ENCODE data around the gene IL21.

The IL21 gene

GRCh38 chr4:122636697-122637096 is 15.8 kb upstream of the IL21 start:
- H3K36me3 ChIP-seq (ENCODE audit: control insufficient read depth, insufficient read depth, low read length), result no peaks in the 10 kb centered on the region
- H3K4me3 ChIP-seq (ENCODE audit: insufficient read depth, low read depth, low read length, poor library complexity, severe bottlenecking), result no peak overlapping the region
- no peaks in the 10 kb centered on the region for H3K9me3 ChIP-seq (ENCODE audit: control insufficient read depth, low read length)
- H3K27me3 ChIP-seq (replicated peaks; ENCODE audit: control insufficient read depth, insufficient read depth, low read length, poor library complexity, severe bottlenecking), result no peaks in the 10 kb centered on the region
- no peaks in the 10 kb centered on the region for H3K4me1 ChIP-seq (ENCODE audit: control insufficient read depth, insufficient read depth, low read length, poor library complexity, severe bottlenecking)
- no peak overlapping the region for H3K27ac ChIP-seq (ENCODE audit: insufficient read depth, low read length, poor library complexity, severe bottlenecking)
- DNase-seq, result no peak

- Histone ChIP-seq H3K9me3 (ENCODE audit: control insufficient read depth, low read length) (no peaks in the 10 kb centered on the region), H3K4me1 (ENCODE audit: control insufficient read depth, insufficient read depth, low read length, poor library complexity, severe bottlenecking) (no peaks in the 10 kb centered on the region), H3K36me3 (ENCODE audit: control insufficient read depth, insufficient read depth, low read length) (no peaks in the 10 kb centered on the region), H3K4me3 (ENCODE audit: insufficient read depth, low read depth, low read length, poor library complexity, severe bottlenecking) (no peak overlapping the region), H3K27ac (ENCODE audit: insufficient read depth, low read length, poor library complexity, severe bottlenecking) (no peak overlapping the region), H3K27me3 (replicated peaks; ENCODE audit: control insufficient read depth, insufficient read depth, low read length, poor library complexity, severe bottlenecking) (no peaks in the 10 kb centered on the region)
- no peak for DNase-seq
These were observed 14.3 kb upstream of the IL21 start for GRCh38 chr4:122635205-122635604.

- no peaks in the 10 kb centered on the region for H3K4me1 ChIP-seq (ENCODE audit: control insufficient read depth, insufficient read depth, low read length, poor library complexity, severe bottlenecking)
- no peak for DNase-seq
- H3K9me3 ChIP-seq (ENCODE audit: control insufficient read depth, low read length), result no peaks in the 10 kb centered on the region
These were observed 12.3 kb upstream of the IL21 start for GRCh38 chr4:122633211-122633610.

GRCh38 chr4:122632396-122633143 is 11.7 kb upstream of the IL21 start:
- DNase-seq, result no peak
- no peak overlapping the region for H3K27ac ChIP-seq (ENCODE audit: insufficient read depth, low read length, poor library complexity, severe bottlenecking)
- H3K27me3 ChIP-seq (replicated peaks; ENCODE audit: control insufficient read depth, insufficient read depth, low read length, poor library complexity, severe bottlenecking), result no peaks in the 10 kb centered on the region
- no peak overlapping the region for H3K4me3 ChIP-seq (ENCODE audit: insufficient read depth, low read depth, low read length, poor library complexity, severe bottlenecking)
- H3K9me3 ChIP-seq (ENCODE audit: control insufficient read depth, low read length), result no peaks in the 10 kb centered on the region
- no peaks in the 10 kb centered on the region for H3K36me3 ChIP-seq (ENCODE audit: control insufficient read depth, insufficient read depth, low read length)
- no peaks in the 10 kb centered on the region for H3K4me1 ChIP-seq (ENCODE audit: control insufficient read depth, insufficient read depth, low read length, poor library complexity, severe bottlenecking)

More at GRCh38 chr4:122633211-122633610, 12.3 kb upstream of the IL21 start:
- H3K27ac ChIP-seq (ENCODE audit: insufficient read depth, low read length, poor library complexity, severe bottlenecking), result no peak overlapping the region
- no peaks in the 10 kb centered on the region for H3K27me3 ChIP-seq (replicated peaks; ENCODE audit: control insufficient read depth, insufficient read depth, low read length, poor library complexity, severe bottlenecking)
- no peaks in the 10 kb centered on the region for H3K36me3 ChIP-seq (ENCODE audit: control insufficient read depth, insufficient read depth, low read length)
- H3K4me3 ChIP-seq (ENCODE audit: insufficient read depth, low read depth, low read length, poor library complexity, severe bottlenecking), result no peak overlapping the region

GRCh38 chr4:122625156-122625555 is 4.3 kb upstream of the IL21 start:
- no peak overlapping the region for H3K4me3 ChIP-seq (ENCODE audit: insufficient read depth, low read depth, low read length, poor library complexity, severe bottlenecking)
- no peaks in the 10 kb centered on the region for H3K36me3 ChIP-seq (ENCODE audit: control insufficient read depth, insufficient read depth, low read length)
- no peaks in the 10 kb centered on the region for H3K27me3 ChIP-seq (replicated peaks; ENCODE audit: control insufficient read depth, insufficient read depth, low read length, poor library complexity, severe bottlenecking)
- no peaks in the 10 kb centered on the region for H3K9me3 ChIP-seq (ENCODE audit: control insufficient read depth, low read length)
- H3K4me1 ChIP-seq (ENCODE audit: control insufficient read depth, insufficient read depth, low read length, poor library complexity, severe bottlenecking), result no peaks in the 10 kb centered on the region
- no peak for DNase-seq
- no peak overlapping the region for H3K27ac ChIP-seq (ENCODE audit: insufficient read depth, low read length, poor library complexity, severe bottlenecking)

GRCh38 chr4:122624205-122624604 is 3.3 kb upstream of the IL21 start:
- H3K4me3 ChIP-seq (ENCODE audit: insufficient read depth, low read depth, low read length, poor library complexity, severe bottlenecking), result no peak overlapping the region
- peaks cover 3% of the 10 kb centered on the region for H3K4me1 ChIP-seq (ENCODE audit: control insufficient read depth, insufficient read depth, low read length, poor library complexity, severe bottlenecking)
- H3K27ac ChIP-seq (ENCODE audit: insufficient read depth, low read length, poor library complexity, severe bottlenecking), result no peak overlapping the region
- DNase-seq, result no peak
- H3K36me3 ChIP-seq (ENCODE audit: control insufficient read depth, insufficient read depth, low read length), result no peaks in the 10 kb centered on the region
- H3K9me3 ChIP-seq (ENCODE audit: control insufficient read depth, low read length), result no peaks in the 10 kb centered on the region
- no peaks in the 10 kb centered on the region for H3K27me3 ChIP-seq (replicated peaks; ENCODE audit: control insufficient read depth, insufficient read depth, low read length, poor library complexity, severe bottlenecking)

GRCh38 chr4:122623637-122624166 is 2.8 kb upstream of the IL21 start:
- Histone ChIP-seq H3K4me3 (ENCODE audit: insufficient read depth, low read depth, low read length, poor library complexity, severe bottlenecking) (no peak overlapping the region), H3K9me3 (ENCODE audit: control insufficient read depth, low read length) (no peaks in the 10 kb centered on the region), H3K36me3 (ENCODE audit: control insufficient read depth, insufficient read depth, low read length) (no peaks in the 10 kb centered on the region), H3K4me1 (ENCODE audit: control insufficient read depth, insufficient read depth, low read length, poor library complexity, severe bottlenecking) (peaks cover 3% of the 10 kb centered on the region), H3K27me3 (replicated peaks; ENCODE audit: control insufficient read depth, insufficient read depth, low read length, poor library complexity, severe bottlenecking) (no peaks in the 10 kb centered on the region), H3K27ac (ENCODE audit: insufficient read depth, low read length, poor library complexity, severe bottlenecking) (no peak overlapping the region)
- DNase-seq, result no peak

GRCh38 chr4:122622400-122622799 is 1.5 kb upstream of the IL21 start:
- Histone ChIP-seq H3K9me3 (ENCODE audit: control insufficient read depth, low read length) (no peaks in the 10 kb centered on the region), H3K4me1 (ENCODE audit: control insufficient read depth, insufficient read depth, low read length, poor library complexity, severe bottlenecking) (peaks cover 3% of the 10 kb centered on the region), H3K27me3 (replicated peaks; ENCODE audit: control insufficient read depth, insufficient read depth, low read length, poor library complexity, severe bottlenecking) (no peaks in the 10 kb centered on the region), H3K36me3 (ENCODE audit: control insufficient read depth, insufficient read depth, low read length) (no peaks in the 10 kb centered on the region), H3K27ac (ENCODE audit: insufficient read depth, low read length, poor library complexity, severe bottlenecking) (no peak overlapping the region), H3K4me3 (ENCODE audit: insufficient read depth, low read depth, low read length, poor library complexity, severe bottlenecking) (no peak overlapping the region)
- DNase-seq, result no peak

GRCh38 chr4:122619611-122620010 is 1.3 kb downstream of the IL21 start:
- DNase-seq, result no peak
- Histone ChIP-seq H3K4me1 (ENCODE audit: control insufficient read depth, insufficient read depth, low read length, poor library complexity, severe bottlenecking) (peaks cover 3% of the 10 kb centered on the region), H3K36me3 (ENCODE audit: control insufficient read depth, insufficient read depth, low read length) (no peaks in the 10 kb centered on the region), H3K27ac (ENCODE audit: insufficient read depth, low read length, poor library complexity, severe bottlenecking) (no peak overlapping the region), H3K4me3 (ENCODE audit: insufficient read depth, low read depth, low read length, poor library complexity, severe bottlenecking) (no peak overlapping the region), H3K27me3 (replicated peaks; ENCODE audit: control insufficient read depth, insufficient read depth, low read length, poor library complexity, severe bottlenecking) (no peaks in the 10 kb centered on the region), H3K9me3 (ENCODE audit: control insufficient read depth, low read length) (no peaks in the 10 kb centered on the region)

- no peak for DNase-seq
- no peaks in the 10 kb centered on the region for H3K36me3 ChIP-seq (ENCODE audit: control insufficient read depth, insufficient read depth, low read length)
- H3K9me3 ChIP-seq (ENCODE audit: control insufficient read depth, low read length), result no peaks in the 10 kb centered on the region
- no peak overlapping the region for H3K4me3 ChIP-seq (ENCODE audit: insufficient read depth, low read depth, low read length, poor library complexity, severe bottlenecking)
- H3K27ac ChIP-seq (ENCODE audit: insufficient read depth, low read length, poor library complexity, severe bottlenecking), result no peak overlapping the region
- peaks cover 3% of the 10 kb centered on the region for H3K4me1 ChIP-seq (ENCODE audit: control insufficient read depth, insufficient read depth, low read length, poor library complexity, severe bottlenecking)
- H3K27me3 ChIP-seq (replicated peaks; ENCODE audit: control insufficient read depth, insufficient read depth, low read length, poor library complexity, severe bottlenecking), result no peaks in the 10 kb centered on the region
These were observed 3.0 kb downstream of the IL21 start for GRCh38 chr4:122617597-122618593.
